ENCODE measurements around the gene TMEM229B.

The TMEM229B gene

GRCh38 chr14:67512463-67513310, 24.2 kb upstream of the TMEM229B start:
- TF ChIP-seq TEAD4 (IDR thresholded peaks at IDR 0.05) = no peak
- TF ChIP-seq USF1 (IDR thresholded peaks at IDR 0.05) = no peak
- no peak for TF ChIP-seq YY1 (IDR thresholded peaks at IDR 0.05; ENCODE audit: low read depth)
- TF ChIP-seq EGR1 (IDR thresholded peaks at IDR 0.05) = no peak
- TF ChIP-seq CEBPB (IDR thresholded peaks at IDR 0.05) = no peak
- no peak for TF ChIP-seq CREB1 (IDR thresholded peaks at IDR 0.05; ENCODE audit: low read depth)
- TF ChIP-seq EP300 (IDR thresholded peaks at IDR 0.05; ENCODE audit: borderline replicate concordance) = no peak
- TF ChIP-seq FOXM1 (IDR thresholded peaks at IDR 0.05; ENCODE audit: borderline replicate concordance, low read depth) = no peak
- TF ChIP-seq REST (IDR thresholded peaks at IDR 0.05; ENCODE audit: low read depth) = no peak

- TF ChIP-seq CEBPB (IDR thresholded peaks at IDR 0.05) (no peak), NFIC (IDR thresholded peaks at IDR 0.05) (no peak), TAF1 (IDR thresholded peaks at IDR 0.05; ENCODE audit: low read depth) (no peak), TEAD4 (IDR thresholded peaks at IDR 0.05) (no peak), RAD21 (IDR thresholded peaks at IDR 0.05; ENCODE audit: low read depth) (no peak), CREB1 (IDR thresholded peaks at IDR 0.05; ENCODE audit: low read depth) (no peak), FOXM1 (IDR thresholded peaks at IDR 0.05; ENCODE audit: borderline replicate concordance, low read depth) (no peak), TCF12 (IDR thresholded peaks at IDR 0.05; ENCODE audit: low read depth) (no peak), ZBTB7A (IDR thresholded peaks at IDR 0.05; ENCODE audit: low read depth) (no peak), USF1 (IDR thresholded peaks at IDR 0.05) (no peak), EGR1 (IDR thresholded peaks at IDR 0.05) (no peak), YY1 (IDR thresholded peaks at IDR 0.05; ENCODE audit: low read depth) (no peak)
- TF ChIP-seq, protein P1, sequence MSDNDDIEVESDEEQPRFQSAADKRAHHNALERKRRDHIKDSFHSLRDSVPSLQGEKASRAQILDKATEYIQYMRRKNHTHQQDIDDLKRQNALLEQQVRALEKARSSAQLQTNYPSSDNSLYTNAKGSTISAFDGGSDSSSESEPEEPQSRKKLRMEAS (IDR thresholded peaks at IDR 0.05) = no peak
Measured at GRCh38 chr14:67510836-67511235, 22.3 kb upstream of the TMEM229B start.

DNA sequence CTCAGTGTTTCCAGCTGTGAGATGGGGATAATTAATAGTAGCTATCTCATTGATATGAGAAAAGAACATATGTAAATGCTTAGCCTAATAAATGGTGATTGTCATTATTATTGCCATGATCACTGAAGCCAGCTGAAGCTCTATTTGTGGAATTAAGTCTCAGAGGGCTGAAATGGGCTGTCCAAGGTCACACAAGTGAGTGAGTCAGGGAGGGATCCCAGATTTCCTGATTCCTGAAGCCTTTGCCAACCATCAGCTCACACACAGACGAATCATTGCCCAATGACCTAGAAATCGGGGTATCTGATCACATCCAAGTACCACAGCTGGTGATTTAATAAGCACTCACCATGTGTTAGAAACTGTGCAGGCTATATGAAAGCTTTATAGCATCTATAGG, 21.6 kb upstream of the TMEM229B start:
- TF ChIP-seq NFIC (IDR thresholded peaks at IDR 0.05) (no peak), ZBTB7A (IDR thresholded peaks at IDR 0.05; ENCODE audit: low read depth) (no peak), EGR1 (IDR thresholded peaks at IDR 0.05) (no peak), EP300 (IDR thresholded peaks at IDR 0.05; ENCODE audit: borderline replicate concordance) (no peak), TCF12 (IDR thresholded peaks at IDR 0.05; ENCODE audit: low read depth) (no peak), TAF1 (IDR thresholded peaks at IDR 0.05; ENCODE audit: low read depth) (no peak), CEBPB (IDR thresholded peaks at IDR 0.05) (no peak), FOXM1 (IDR thresholded peaks at IDR 0.05; ENCODE audit: borderline replicate concordance, low read depth) (no peak), TEAD4 (IDR thresholded peaks at IDR 0.05) (no peak), YY1 (IDR thresholded peaks at IDR 0.05; ENCODE audit: low read depth) (no peak), USF1 (IDR thresholded peaks at IDR 0.05) (no peak), CREB1 (IDR thresholded peaks at IDR 0.05; ENCODE audit: low read depth) (no peak), REST (IDR thresholded peaks at IDR 0.05; ENCODE audit: low read depth) (no peak), RAD21 (IDR thresholded peaks at IDR 0.05; ENCODE audit: low read depth) (no peak)
- TF ChIP-seq, protein P1 (IDR thresholded peaks at IDR 0.05) = no peak

DNA sequence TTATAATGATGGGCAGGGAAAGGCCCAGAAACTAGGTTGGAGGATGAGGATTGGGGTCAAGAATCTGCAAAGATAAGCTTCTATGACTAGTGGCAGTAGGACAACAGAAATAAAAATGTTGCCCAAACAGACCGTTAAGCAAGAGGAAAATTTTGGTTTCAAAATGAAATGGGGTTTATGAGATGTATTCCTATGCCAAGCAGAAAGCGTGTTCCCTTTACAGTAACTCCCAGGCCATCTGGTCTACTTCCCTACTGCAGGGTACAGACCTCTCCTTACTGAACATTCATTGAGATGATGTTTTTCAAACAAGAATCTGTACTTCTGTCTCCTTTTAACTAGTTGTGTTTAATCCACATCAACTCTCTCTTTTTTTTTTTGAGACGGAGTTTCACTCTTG, 20.4 kb upstream of the TMEM229B start:
- TF ChIP-seq NFIC (IDR thresholded peaks at IDR 0.05) (no peak), TCF12 (IDR thresholded peaks at IDR 0.05; ENCODE audit: low read depth) (no peak), TEAD4 (IDR thresholded peaks at IDR 0.05) (no peak), EP300 (IDR thresholded peaks at IDR 0.05; ENCODE audit: borderline replicate concordance) (no peak), ZBTB7A (IDR thresholded peaks at IDR 0.05; ENCODE audit: low read depth) (no peak), CREB1 (IDR thresholded peaks at IDR 0.05; ENCODE audit: low read depth) (no peak), FOXM1 (IDR thresholded peaks at IDR 0.05; ENCODE audit: borderline replicate concordance, low read depth) (no peak)

GRCh38 chr14:67505254-67505653, 16.7 kb upstream of the TMEM229B start:
- TF ChIP-seq EGR1 (IDR thresholded peaks at IDR 0.05) (no peak), NFIC (IDR thresholded peaks at IDR 0.05) (no peak), CREB1 (IDR thresholded peaks at IDR 0.05; ENCODE audit: low read depth) (no peak), EP300 (IDR thresholded peaks at IDR 0.05; ENCODE audit: borderline replicate concordance) (no peak), FOXM1 (IDR thresholded peaks at IDR 0.05; ENCODE audit: borderline replicate concordance, low read depth) (no peak)
- TF ChIP-seq, protein P1 (IDR thresholded peaks at IDR 0.05) = no peak
